CD4-positive, alpha-beta T cell treated with Interferon alpha-2 for 1 hour (primary cell): ENCODE measurements around the gene DHX9.
"Not testable (repeated sequence)": the region's sequence is repeated elsewhere in the genome, so short reads cannot be mapped to it uniquely, and the experiment has no call there.

Experiments used
- DNase-seq, 2 donors: peaks; one replicate each; pipeline ENCODE4 v3.0.0-alpha.2; 2020 to 2022

DHX9 gene

DNA sequence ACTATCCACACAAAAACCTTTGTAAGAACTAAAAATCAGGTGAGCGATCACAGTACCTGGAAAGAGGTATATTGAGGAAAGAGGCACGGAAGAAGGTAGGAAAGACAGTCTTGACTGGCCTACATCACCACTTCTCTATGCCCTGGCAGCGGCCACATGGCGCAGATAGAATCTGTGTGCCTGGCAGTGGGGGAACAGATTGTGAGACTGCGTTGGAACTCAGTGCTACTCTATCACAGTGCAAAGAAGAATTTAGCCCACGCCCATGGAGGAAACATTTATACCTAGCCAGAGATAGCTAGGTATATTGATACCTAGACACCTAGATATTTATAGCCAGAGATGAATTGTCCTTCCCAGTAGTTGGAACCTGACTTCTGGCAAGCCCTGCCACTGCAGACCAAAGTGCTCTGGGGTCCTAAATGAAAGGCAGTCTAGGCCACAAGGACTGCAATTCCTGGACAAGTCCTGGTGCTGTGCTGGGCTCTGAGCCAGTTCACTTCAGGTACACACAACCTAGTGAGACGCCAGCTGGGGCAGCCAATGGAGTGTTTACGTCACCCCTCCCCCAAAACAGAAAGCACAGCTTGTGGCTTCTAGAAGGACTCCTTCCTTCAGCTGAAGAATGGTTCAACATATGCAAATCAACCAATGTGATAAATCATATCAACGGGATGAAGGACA lies 51.9 kb downstream of the DHX9 start:
- DNase-seq, result no peak

- DNase-seq, result no peak
Measured at GRCh38 chr1:182897696-182898095, 58.5 kb downstream of the DHX9 start.

DNA sequence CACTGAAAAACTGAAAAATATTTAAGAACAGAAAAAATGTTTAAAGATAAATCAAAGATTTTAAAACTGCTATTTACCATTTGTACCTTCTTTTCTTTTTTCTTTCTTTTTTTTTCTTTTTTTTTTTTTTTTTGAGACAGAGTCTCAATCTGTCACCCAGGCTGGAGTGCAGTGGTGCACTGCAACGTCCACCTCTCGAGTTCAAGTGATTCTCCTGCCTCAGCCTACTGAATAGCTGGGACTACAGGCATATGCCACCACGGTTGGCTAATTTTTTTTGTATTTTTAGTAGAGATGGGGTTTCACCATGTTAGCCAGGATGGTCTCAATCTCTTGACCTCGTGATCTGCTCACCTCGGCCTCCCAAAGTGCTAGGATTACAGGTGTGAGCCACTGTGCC lies 62.8 kb downstream of the DHX9 start:
- not testable (repeated sequence) for DNase-seq

GRCh38 chr1:182905321-182905720 lies 66.2 kb downstream of the DHX9 start:
- DNase-seq, result no peak

- no peak for DNase-seq
Measured at GRCh38 chr1:182909578-182909977, 70.4 kb downstream of the DHX9 start.

DNA sequence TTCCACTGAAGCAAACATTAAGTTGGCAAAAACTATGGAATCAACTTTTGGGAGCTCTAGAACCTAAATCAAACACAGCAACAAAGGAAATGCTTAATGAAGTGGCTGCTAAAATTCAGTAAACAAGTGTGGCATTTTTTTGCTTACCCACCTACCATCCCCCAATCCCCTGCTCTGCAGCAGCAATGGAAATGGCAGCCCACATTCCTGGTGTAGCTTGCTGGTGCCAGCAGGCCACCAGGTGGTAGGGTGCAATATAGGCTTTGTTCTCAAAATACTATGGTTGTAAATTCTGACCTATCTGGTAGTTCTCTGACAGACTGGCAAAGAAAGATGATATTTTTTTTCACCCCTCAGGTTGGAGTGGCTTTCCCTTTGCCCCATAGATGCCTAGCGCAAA lies 71.0 kb downstream of the DHX9 start:
- DNase-seq, result no peak

DNA sequence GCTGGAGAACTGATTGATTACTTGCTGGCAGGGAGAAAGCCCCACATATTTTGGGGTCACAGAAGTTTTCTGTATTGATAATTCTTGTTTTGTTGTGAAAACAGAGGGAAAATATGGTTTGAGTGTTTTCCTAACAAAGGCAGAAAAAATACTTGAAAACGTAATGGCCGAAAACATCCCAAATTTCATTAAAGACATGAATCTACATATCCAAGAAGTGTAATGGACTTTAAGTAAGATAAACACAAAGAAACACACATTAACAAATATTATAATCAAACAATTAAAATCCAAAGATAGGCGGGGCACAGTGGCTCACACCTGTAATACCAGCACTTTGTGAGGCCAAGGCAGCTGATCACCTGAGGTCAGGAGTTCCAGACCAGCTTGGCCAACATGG lies 74.3 kb downstream of the DHX9 start:
- DNase-seq, result no peak

DNA sequence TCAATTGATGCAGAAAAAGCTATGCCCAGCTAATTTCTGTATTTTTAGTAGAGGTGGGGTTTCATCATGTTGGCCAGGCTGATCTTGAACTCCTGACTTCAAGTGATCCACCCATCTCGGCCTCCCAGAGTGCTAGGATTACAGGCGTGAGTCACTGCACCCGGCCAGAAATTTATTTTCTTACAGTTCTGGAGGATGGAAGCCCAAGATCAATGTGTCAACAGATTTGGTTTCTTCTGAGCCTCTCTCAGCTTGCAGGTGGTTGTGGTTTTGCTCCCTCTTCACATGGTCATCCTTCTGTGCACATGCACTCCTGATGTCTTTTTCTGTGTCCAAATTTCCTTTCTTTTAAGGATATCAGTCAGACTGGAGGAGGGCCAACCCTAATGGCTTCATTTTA lies 78.2 kb downstream of the DHX9 start:
- no peak for DNase-seq

DNA sequence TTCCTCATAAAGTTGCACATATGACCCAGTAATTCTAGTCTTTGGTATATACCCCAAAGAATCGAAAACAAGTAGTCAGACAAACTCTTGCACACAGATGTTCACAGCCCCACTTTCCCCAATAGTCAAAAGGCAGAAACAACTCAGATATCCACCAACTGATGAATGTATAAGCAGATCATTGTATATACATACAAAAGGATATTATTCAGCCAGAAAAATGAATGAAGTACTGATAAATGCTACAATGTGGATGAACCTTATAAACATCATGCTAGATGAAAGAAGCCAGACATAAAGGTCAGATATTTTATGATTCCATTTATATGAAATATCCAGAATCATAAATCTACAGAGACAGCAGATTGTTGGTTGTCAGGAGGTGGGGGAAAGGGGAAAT lies 86.5 kb downstream of the DHX9 start:
- DNase-seq, result no peak

GRCh38 chr1:182927693-182928433 lies 88.7 kb downstream of the DHX9 start:
- no peak for DNase-seq

DNA sequence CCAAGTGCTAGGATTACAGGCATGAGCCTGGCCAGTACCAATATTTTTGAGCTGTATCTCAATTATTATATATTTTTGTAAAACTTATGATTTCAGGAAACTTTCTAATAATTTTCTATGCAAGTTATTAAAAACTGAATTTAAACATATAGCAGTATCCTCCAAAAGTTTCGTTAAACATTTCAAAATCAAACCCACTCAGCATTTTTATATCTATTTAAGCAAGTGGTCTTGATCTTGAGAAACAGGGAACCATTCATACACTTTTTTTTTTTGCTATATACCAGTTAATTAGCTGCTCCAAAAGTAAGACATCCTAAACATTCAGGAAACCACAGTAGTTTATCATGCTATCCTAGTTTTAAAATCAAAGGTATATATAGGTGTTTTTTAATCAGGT lies 91.8 kb downstream of the DHX9 start:
- no peak for DNase-seq

GRCh38 chr1:182935716-182936115 lies 96.6 kb downstream of the DHX9 start:
- DNase-seq, result no peak
